NCI-H2196 (cell line): ENCODE data around the gene TIAM2.

Source experiments
- DNase-seq: peaks from one replicate; lab custom pipeline; 2025; ENCODE audit not compliant: unreplicated experiment; lab: John Stamatoyannopoulos, UW

The TIAM2 gene

DNA sequence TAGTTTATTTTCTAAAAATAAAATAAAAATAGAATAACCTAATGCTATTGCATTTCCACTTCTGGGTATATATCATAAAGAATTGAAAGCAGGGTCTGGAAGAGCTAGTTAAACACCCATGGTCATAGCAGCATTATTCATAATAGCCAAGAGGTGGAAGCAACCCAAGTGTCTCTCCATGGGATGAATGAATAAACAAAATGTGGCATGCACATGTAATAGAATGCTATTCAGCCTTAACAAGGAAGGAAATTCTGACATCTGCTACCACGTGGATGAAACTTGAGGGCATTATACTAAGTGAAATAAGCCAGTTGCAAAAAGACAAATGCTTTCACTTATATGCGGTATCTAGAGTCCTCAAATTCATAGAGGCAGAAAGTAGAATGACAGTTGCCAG lies 130.8 kb downstream of the TIAM2 start:
- DNase-seq = no peak

DNA sequence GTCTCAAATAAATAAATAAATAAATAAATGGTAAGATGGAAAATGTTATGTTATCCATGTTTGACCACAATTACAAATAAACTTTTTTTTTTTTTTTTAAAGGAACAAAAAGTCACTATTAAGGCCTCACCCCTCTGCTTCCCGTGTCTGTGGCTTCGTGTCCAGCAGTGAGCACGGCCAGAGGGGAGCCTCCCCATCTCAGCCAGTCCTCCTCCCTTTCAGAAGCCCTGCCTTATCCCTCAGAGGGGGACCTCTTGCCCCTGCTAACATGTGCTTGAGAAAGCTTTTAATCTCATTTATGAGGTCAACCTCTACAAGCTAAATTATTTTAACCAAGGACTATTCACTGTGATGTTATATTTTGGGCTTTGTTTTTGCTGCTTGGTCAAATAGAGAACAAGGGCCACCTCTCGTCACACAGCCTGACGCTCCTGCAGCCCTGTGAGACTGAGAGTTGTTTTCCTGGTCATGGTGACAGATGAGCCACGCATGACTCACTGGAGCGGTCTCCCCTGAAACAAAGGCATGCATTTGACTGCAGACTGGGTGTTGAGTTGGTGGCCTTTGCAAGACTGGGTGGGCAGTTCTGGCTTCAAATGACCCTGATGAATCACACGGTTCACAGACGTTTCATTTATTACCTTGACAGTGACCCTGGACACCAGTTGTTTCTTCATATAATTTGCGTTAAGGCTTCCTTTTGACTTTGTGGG lies 131.8 kb downstream of the TIAM2 start:
- no peak for DNase-seq

DNA sequence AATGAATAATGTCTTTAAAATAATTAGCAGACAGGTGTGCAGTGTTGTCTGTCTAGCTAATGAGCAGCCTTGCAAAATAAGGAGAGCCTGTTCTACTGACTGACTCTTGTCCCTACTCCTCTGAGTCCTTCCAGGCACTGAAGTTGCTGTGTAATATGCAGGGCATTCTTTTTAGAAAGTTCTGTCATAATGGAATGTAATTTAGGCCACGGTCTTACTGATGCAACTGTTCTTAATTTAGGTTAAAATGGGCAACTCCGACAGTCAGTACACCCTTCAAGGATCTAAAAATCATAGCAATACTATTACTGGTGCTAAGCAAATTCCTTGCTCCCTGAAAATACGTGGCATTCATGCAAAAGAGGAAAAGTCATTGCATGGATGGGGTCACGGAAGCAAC lies 133.9 kb downstream of the TIAM2 start:
- no peak for DNase-seq

GRCh38 chr6:155129744-155130143 lies 134.6 kb downstream of the TIAM2 start:
- DNase-seq = no peak

GRCh38 chr6:155130161-155130853 lies 135.2 kb downstream of the TIAM2 start:
- no peak for DNase-seq

GRCh38 chr6:155132617-155133016 lies 137.5 kb downstream of the TIAM2 start:
- no peak for DNase-seq

- DNase-seq = no peak
Measured at GRCh38 chr6:155141002-155141401, 145.9 kb downstream of the TIAM2 start.

GRCh38 chr6:155141512-155141911 lies 146.4 kb downstream of the TIAM2 start:
- DNase-seq = no peak

GRCh38 chr6:155142168-155143028 lies 147.3 kb downstream of the TIAM2 start:
- DNase-seq = no peak

- DNase-seq = no peak
Measured at GRCh38 chr6:155143029-155143577, 148.0 kb downstream of the TIAM2 start.

DNA sequence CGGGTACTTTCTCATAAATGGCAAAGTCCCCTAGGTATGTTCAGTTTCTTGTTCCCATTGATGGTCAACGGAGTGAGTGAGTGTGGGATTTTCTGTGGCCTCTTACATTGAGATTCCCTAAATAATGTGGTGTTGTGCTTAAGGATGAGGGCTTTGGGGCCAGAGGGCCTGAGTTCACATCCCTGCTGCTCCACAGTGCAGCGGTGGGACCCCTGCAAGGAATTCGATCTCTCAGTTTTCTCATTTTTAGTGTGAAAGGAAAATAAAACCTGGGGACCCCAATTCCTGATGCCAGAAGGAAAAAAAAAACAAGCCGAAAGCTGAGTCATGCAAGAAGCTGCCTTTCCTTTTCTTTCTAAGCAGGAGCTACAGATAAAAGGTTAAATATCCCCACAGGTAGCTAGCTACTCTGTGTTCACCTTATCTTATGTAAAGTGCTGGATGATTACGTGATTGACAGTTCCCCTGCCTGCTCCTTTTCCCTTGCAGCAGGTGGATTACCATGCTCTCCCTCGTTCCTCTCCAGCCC lies 148.5 kb downstream of the TIAM2 start:
- DNase-seq = no peak

DNA sequence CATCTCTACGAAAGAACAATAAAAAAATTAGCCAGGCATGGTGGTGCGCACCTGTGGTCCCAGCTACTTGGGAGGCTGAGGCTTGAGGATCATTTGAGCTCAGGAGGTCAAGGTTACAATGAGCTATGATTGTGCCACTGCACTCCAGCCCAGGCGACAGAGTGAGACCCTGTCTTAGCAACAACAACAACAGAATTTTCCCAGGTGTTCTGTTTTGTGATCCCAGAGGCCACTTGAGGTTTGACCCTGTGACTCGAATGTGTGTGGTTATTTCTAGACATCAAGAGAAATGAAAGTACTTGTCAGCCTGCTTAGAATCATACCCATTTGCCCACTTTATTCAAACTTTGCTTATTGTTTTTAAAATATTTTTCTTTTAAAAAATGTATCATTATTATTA lies 151.1 kb downstream of the TIAM2 start:
- no peak for DNase-seq

GRCh38 chr6:155147958-155148663 lies 153.0 kb downstream of the TIAM2 start:
- no peak for DNase-seq

GRCh38 chr6:155150967-155151671 lies 156.0 kb downstream of the TIAM2 start:
- DNase-seq = no peak

DNA sequence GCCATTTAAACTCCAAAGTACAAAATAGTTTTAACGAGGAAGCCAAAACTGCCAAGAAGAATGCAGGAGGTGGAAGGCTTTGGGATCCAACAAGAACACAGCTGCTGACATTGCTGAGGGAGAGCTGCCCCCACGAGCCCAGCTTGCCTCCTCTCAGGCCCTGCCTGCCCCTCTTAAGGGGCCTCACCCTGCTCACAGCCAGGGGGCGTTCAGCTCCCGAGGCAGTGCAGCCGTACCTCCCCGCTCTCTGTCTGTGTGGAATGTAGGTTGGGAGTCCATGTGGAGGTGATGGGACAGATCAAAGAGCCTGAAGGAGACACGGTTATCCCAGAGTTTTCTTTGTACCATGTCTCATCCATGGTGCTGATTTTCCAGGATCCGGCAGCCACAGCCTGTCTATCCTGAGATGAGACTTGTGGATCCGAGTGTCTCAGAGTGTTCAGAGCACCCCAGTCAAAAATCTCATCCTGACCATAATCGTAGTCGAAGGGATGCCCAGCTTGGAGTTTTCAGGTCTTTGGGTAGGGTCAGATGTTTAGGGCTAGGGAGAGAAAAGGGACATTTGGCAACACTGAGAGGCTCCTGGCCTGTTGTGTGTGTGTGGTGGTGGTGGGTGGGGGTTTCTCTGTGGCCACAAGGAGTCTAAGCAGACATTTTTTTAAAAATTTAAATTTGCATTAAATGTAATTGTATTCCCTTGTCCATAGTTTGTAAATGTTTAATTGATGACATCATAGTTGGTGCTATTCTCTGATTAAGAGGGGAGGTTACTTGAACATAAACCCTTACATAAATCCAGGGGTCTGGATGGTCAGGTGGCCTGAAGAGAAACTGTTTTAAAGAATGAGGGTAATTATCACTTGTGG lies 157.3 kb downstream of the TIAM2 start:
- no peak for DNase-seq

DNA sequence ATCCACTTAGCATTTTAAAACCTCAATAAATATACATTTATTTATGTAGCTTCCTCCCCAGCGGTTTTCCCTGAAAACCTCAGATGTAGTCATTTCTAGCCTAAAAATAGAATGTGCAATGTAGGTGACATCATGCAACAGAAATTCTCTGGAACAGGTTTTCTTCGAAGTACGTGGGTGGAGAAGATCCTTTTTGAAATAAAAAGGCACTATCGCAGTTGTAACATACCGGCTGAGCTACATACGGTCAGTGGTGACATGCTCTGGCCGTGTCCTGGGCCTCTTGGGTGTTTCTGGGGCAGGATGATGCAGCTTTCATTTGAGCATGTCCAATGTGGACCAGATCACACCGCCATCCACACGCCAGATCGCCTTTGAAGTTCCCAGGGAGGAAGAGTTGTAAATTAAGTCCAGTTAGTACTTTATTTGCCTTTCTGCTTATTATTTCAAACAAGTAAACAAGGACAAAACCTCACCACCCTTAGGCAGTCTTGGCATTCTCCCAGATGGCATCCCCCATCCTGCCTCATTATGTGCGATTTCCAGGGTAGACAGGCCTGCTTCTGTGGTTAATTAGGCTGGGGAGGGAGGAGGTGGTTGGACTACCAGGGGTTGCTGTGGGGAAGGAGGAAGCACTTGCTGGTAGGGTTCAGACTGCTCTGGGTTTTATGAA lies 159.2 kb downstream of the TIAM2 start:
- DNase-seq = no peak

DNA sequence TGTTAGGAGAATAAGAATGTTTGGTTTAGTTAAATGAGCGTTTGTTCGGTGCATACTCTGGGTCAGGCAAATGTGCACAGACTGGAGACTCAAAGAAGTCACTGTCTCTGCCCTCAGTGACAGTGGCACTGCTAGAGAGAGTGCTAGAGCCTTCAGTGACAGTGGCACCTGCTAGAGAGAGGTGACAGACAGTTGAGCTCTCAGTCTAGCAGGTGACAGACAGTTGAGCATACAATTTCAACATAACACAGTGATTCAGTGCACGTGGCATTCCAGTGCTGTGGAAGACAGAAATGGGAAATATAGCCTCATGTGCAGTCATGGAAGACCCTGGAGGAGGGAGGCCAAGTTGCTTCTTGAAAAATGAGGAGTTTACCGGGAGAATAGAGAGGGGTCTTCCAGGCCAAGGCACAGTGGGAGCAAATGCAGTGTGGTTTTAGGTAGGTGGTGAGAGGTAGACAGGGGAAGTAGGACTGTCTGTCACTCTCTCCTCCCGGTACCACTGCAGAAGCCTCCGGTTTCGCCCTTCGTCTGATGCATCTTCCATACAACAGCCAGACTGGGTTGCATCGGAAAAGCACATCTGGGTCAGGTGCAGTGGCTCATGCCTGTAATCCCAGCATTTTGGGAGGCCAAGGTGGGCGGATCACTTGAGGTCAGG lies 160.8 kb downstream of the TIAM2 start:
- no peak for DNase-seq

GRCh38 chr6:155157101-155157500 lies 162.0 kb downstream of the TIAM2 start:
- DNase-seq = no peak
